H9 (cell line): ENCODE data around the gene GPR183. TPM values are rescaled to one million over a fixed set of nuclear protein-coding genes. Genes with fewer than 3 reads are reported as not detected.

Experiments
- DNase-seq: peaks from one replicate; pipeline ENCODE4 v3.0.0-alpha.2; 2017
- H2AFZ ChIP-seq: one replicate; pipeline ENCODE4 v1.6.1; 2013; ENCODE audit warnings: mild to moderate bottlenecking, low read length, control low read depth, moderate library complexity
- H2AK5ac ChIP-seq: 2 replicates; pipeline ENCODE4 v1.6.1; 2013; ENCODE audit warnings: low read length, control low read depth, mixed read lengths; ENCODE audit not compliant: insufficient read length
- H2BK120ac ChIP-seq: one replicate; pipeline ENCODE4 v1.6.1; 2013; ENCODE audit warnings: low read depth, mild to moderate bottlenecking, low read length, control low read depth, inconsistent platforms; ENCODE audit not compliant: poor library complexity, severe bottlenecking
- H2BK12ac ChIP-seq: 2 replicates; pipeline ENCODE4 v1.6.1; 2013; ENCODE audit warnings: low read length, control low read depth, mixed read lengths, low read depth; ENCODE audit not compliant: insufficient read length
- H2BK15ac ChIP-seq: 2 replicates; pipeline ENCODE4 v1.6.1; 2013; ENCODE audit warnings: low read depth, low read length, control low read depth
- H2BK20ac ChIP-seq: one replicate; pipeline ENCODE4 v1.6.1; 2013; ENCODE audit warnings: low read depth, mild to moderate bottlenecking, low read length, control low read depth, inconsistent platforms; ENCODE audit not compliant: poor library complexity, severe bottlenecking
- H2BK5ac ChIP-seq: 2 replicates; pipeline ENCODE4 v1.6.1; 2013; ENCODE audit warnings: low read length, control low read depth, mixed read lengths; ENCODE audit not compliant: insufficient read length
- H3K14ac ChIP-seq: 2 replicates; pipeline ENCODE4 v1.6.1; 2013; ENCODE audit warnings: low read length, control low read depth; ENCODE audit not compliant: insufficient read depth
- H3K18ac ChIP-seq: 2 replicates; pipeline ENCODE4 v1.6.1; 2013; ENCODE audit warnings: low read depth, mild to moderate bottlenecking, mixed read lengths, low read length, control low read depth; ENCODE audit not compliant: insufficient read length
- H3K23ac ChIP-seq: 2 replicates; pipeline ENCODE4 v1.6.1; 2013; ENCODE audit warnings: low read length, control low read depth, mixed read lengths, low read depth; ENCODE audit not compliant: insufficient read length
- H3K23me2 ChIP-seq: 2 replicates; pipeline ENCODE4 v1.6.1; 2013; ENCODE audit warnings: low read depth, mild to moderate bottlenecking, mixed read lengths, low read length, control low read depth; ENCODE audit not compliant: insufficient read length, poor library complexity, severe bottlenecking
- H3K27ac ChIP-seq: 2 replicates; pipeline ENCODE4 v1.5.1; 2013; ENCODE audit warnings: low read length, control low read depth, mixed read lengths, low read depth; ENCODE audit not compliant: insufficient read length
- H3K27me3 ChIP-seq: 2 replicates; pipeline ENCODE4 v1.6.1; 2013; ENCODE audit warnings: low read length, control low read depth, inconsistent platforms; ENCODE audit not compliant: insufficient read depth
- H3K4ac ChIP-seq: 2 replicates; pipeline ENCODE4 v1.6.1; 2013; ENCODE audit warnings: low read depth, mild to moderate bottlenecking, control low read depth, inconsistent platforms, low read length, moderate library complexity
- H3K4me1 ChIP-seq: 2 replicates; pipeline ENCODE4 v1.6.1; 2013; ENCODE audit warnings: low read length, control low read depth, inconsistent platforms; ENCODE audit not compliant: insufficient read depth
- H3K4me2 ChIP-seq: 2 replicates; pipeline ENCODE4 v1.6.1; 2013; ENCODE audit warnings: low read length, control low read depth, mixed read lengths; ENCODE audit not compliant: insufficient read length, insufficient read depth
- H3K56ac ChIP-seq: 2 replicates; pipeline ENCODE4 v1.6.1; 2013; ENCODE audit warnings: low read depth, mild to moderate bottlenecking, mixed read lengths, low read length, control low read depth; ENCODE audit not compliant: insufficient read length
- H3K79me1 ChIP-seq: 2 replicates; pipeline ENCODE4 v1.6.1; 2013; ENCODE audit warnings: low read depth, mild to moderate bottlenecking, moderate library complexity, low read length, control low read depth, inconsistent platforms; ENCODE audit not compliant: insufficient read depth, poor library complexity, severe bottlenecking
- H3K79me2 ChIP-seq: 2 replicates; pipeline ENCODE4 v1.6.1; 2013; ENCODE audit warnings: low read length, control low read depth, inconsistent platforms; ENCODE audit not compliant: insufficient read depth
- H3K9ac ChIP-seq: 2 replicates; pipeline ENCODE4 v1.6.1; 2013; ENCODE audit warnings: low read length, control low read depth, mixed read lengths; ENCODE audit not compliant: insufficient read length; ENCODE audit errors: extremely low read depth
- H3K9me3 ChIP-seq: one replicate; pipeline ENCODE4 v1.6.1; 2013; ENCODE audit warnings: low read depth, low read length, inconsistent platforms; ENCODE audit not compliant: control insufficient read depth
- H3T11ph ChIP-seq: one replicate; pipeline ENCODE4 v1.6.1; 2013; ENCODE audit warnings: mild to moderate bottlenecking, low read length, control low read depth, inconsistent platforms
- H4K20me1 ChIP-seq: one replicate; pipeline ENCODE4 v1.6.1; 2013; ENCODE audit not compliant: control insufficient read depth, insufficient read length, insufficient read depth
- H4K5ac ChIP-seq: 2 replicates; pipeline ENCODE4 v1.6.1; 2013; ENCODE audit warnings: low read depth, mild to moderate bottlenecking, mixed read lengths, low read length, control low read depth; ENCODE audit not compliant: insufficient read length
- H4K8ac ChIP-seq: replicated peaks from 2 replicates; pipeline ENCODE4 v1.6.1; 2013; ENCODE audit warnings: low read length, control low read depth, mixed read lengths, low read depth; ENCODE audit not compliant: insufficient read length
- H4K91ac ChIP-seq: 2 replicates; pipeline ENCODE4 v1.6.1; 2013; ENCODE audit warnings: low read depth, mild to moderate bottlenecking, moderate library complexity, mixed read lengths, low read length, control low read depth; ENCODE audit not compliant: insufficient read length
- H3K27ac Mint-ChIP-seq, 3 experiments: 2 replicates in 2 of 3; 3 replicates in 1 of 3; pipeline ENCODE4 v1.8.0; 2020 to 2021; ENCODE audit warnings: mixed read lengths in 3 of 3, mild to moderate bottlenecking in 1 of 3, moderate library complexity in 1 of 3
- H3K27me3 Mint-ChIP-seq: 2 replicates; pipeline ENCODE4 v1.8.0; 2021; ENCODE audit warnings: low read depth, mild to moderate bottlenecking, moderate library complexity, mixed read lengths
- H3K36me3 Mint-ChIP-seq, 3 experiments: 2 replicates in 2 of 3; 3 replicates in 1 of 3; pipeline ENCODE4 v1.8.0; 2020 to 2021; ENCODE audit warnings: low read depth in 3 of 3, mixed read lengths in 3 of 3; ENCODE audit not compliant: insufficient read depth in 1 of 3
- H3K4me1 Mint-ChIP-seq, 2 experiments: 2 replicates each; pipeline ENCODE4 v1.8.0; 2020; ENCODE audit warnings: mixed read lengths in 2 of 2
- H3K4me3 Mint-ChIP-seq, 2 experiments: 2 replicates in 1 of 2; 3 replicates in 1 of 2; pipeline ENCODE4 v1.8.0; 2020 to 2021; ENCODE audit warnings: mild to moderate bottlenecking in 2 of 2, mixed read lengths in 2 of 2, moderate library complexity in 1 of 2
- H3K9me3 Mint-ChIP-seq, 2 experiments: 2 replicates in 1 of 2; 3 replicates in 1 of 2; pipeline ENCODE4 v1.8.0; 2020; ENCODE audit warnings: mild to moderate bottlenecking in 2 of 2, mixed read lengths in 2 of 2, moderate library complexity in 1 of 2
- CTCF ChIP-seq: fragments of 200-600 bp; sonication (generic); conservative IDR thresholded peaks from 3 replicates; pipeline ENCODE4 v1.8.0; 2021; ENCODE audit warnings: antibody characterized with exemption, mild to moderate bottlenecking
- WGBS: extraction: QIAGEN DNeasy Blood & Tissue Kit; methylation state at CpG from one replicate; pipeline ENCODE4 v1.1.7; 2013; ENCODE audit warnings: missing lambda C conversion rate, low lambda C conversion rate, mixed read lengths; ENCODE audit not compliant: insufficient read length; ENCODE audit errors: extremely low coverage; 5-methylcytosine and 5-hydroxymethylcytosine counted together
- total RNA-seq: library from RNA; stranded (reverse); gene quantifications from 2 replicates; pipeline ENCODE4 v1.2.1, GENCODE V29; 2021

Gene GPR183
- total RNA-seq, 1 experiment from 2014 or later, result not detected

- H2BK20ac ChIP-seq, result no peak overlapping the region
- H3K4me1 Mint-ChIP-seq, result peaks cover 5 to 8% of the 10 kb centered on the region in 2 experiments; a peak in 2 of 4 replicates
- no peaks in the 10 kb centered on the region for H4K20me1 ChIP-seq
- no peak overlapping the region for H4K91ac ChIP-seq
- no peak overlapping the region for H3K18ac ChIP-seq
- no peak overlapping the region for H4K8ac ChIP-seq
- no peaks in the 10 kb centered on the region for H3K9me3 ChIP-seq
- H3T11ph ChIP-seq, result no peak overlapping the region
- H2BK15ac ChIP-seq, result no peak overlapping the region
- H3K27me3 Mint-ChIP-seq, result no peaks in the 10 kb centered on the region; the same call in 1 of the 2 replicates
- H3K27ac ChIP-seq, result no peak overlapping the region
- H2AFZ ChIP-seq, result no peak overlapping the region
- H3K23ac ChIP-seq, result no peak overlapping the region
- no peak overlapping the region for H4K5ac ChIP-seq
- no peaks in the 10 kb centered on the region for H3K36me3 Mint-ChIP-seq
- no peak overlapping the region for H3K4ac ChIP-seq
- H3K27me3 ChIP-seq, result no peaks in the 10 kb centered on the region
- H3K4me2 ChIP-seq, result no peak overlapping the region
- no peak overlapping the region for H3K27ac Mint-ChIP-seq
- H3K79me2 ChIP-seq, result no peaks in the 10 kb centered on the region
- H3K79me1 ChIP-seq, result no peaks in the 10 kb centered on the region
- H3K4me3 Mint-ChIP-seq, result no peak overlapping the region
- no peaks in the 10 kb centered on the region for H3K9me3 Mint-ChIP-seq
- no peak overlapping the region for H2BK5ac ChIP-seq
- no peak for TF ChIP-seq CTCF
- H2BK12ac ChIP-seq, result no peak overlapping the region
- no CpG with 5 or more reads among the region's 7 CpGs for WGBS
- no peak overlapping the region for H3K56ac ChIP-seq
- no peak for DNase-seq
- H3K4me1 ChIP-seq, result no peaks in the 10 kb centered on the region; the same call in 1 of the 2 replicates
- no peak overlapping the region for H2AK5ac ChIP-seq
- H2BK120ac ChIP-seq, result no peak overlapping the region
- no peak overlapping the region for H3K14ac ChIP-seq
- no peaks in the 10 kb centered on the region for H3K23me2 ChIP-seq
- H3K9ac ChIP-seq, result no peak overlapping the region
These were observed 6.0 kb downstream of the GPR183 start for GRCh38 chr13:99301056-99301838.
